HG03139 (cell line): ENCODE measurements around the gene CHAF1A.

Source experiments
- ATAC-seq: cut with Tn5 transposase; IDR thresholded peaks from one replicate; pipeline ENCODE4 v1.9.1; 2021; ENCODE audit not compliant: unreplicated experiment

Gene CHAF1A

DNA sequence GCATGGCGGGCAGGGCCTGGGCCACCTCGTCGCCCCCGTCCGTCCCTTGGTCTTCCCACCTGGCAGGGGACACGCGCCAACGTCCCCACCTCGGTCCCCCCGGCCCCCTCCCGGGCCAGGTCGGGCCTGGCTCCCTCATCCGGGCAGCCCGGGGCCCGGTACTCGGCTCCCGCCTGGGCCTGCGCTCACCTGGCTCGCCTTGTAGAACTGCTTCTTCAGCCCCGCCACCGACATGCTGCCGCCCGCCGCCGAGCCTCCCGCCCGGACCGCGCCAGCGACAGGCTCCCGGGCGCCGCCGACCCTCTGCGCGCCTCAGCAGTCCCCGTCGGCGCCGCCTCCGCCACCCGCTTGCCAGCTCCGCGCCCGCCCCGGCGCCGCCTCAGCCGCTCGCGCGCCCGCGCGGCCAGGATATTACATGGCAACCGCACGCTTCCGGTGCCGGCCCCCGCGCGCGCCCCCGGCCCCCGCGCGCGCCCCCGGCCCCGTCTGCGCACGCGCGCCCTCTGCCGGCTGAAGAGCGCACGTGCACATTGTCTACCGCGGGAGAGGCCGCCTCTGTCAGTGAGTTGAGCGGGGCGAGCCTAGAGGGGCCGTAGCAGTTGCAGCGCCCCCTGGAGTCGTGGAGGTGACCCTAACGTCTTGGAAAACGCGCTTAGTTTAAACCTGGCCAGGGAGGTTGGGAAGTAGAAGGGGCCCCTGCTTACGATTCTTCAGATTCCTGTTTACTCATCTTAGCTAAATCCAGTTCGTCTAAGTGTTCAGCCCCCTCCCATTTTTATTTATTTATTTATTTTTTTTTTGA is 2.1 kb upstream of the CHAF1A start, which contains the start of gene SH3GL1:
TSS of gene SH3GL1 (minus strand) at position 413 of the 802 bp plus-strand sequence. CDS start at position 234, 179 bp downstream.
- peak; percentile 43 for ATAC-seq

DNA sequence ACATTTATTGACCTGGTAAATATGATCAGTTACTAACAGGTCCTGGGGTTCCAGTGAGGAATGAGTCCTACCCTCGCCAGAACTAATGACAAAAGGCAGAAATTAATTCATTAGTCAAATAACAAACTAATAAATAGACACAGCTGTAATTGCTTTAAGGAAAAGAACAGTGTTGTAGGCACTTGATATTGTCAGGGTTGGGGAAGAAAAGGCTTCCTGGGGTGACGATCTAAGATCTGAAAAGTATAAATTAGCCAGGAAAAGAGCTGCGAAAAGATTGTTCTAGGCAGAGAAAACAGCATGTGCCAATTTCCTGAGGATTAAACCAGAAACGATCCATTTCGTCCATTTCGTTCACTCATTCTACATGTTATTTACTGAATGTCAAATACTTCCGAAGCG is 670 bp upstream of the CHAF1A start:
- ATAC-seq = no peak

DNA sequence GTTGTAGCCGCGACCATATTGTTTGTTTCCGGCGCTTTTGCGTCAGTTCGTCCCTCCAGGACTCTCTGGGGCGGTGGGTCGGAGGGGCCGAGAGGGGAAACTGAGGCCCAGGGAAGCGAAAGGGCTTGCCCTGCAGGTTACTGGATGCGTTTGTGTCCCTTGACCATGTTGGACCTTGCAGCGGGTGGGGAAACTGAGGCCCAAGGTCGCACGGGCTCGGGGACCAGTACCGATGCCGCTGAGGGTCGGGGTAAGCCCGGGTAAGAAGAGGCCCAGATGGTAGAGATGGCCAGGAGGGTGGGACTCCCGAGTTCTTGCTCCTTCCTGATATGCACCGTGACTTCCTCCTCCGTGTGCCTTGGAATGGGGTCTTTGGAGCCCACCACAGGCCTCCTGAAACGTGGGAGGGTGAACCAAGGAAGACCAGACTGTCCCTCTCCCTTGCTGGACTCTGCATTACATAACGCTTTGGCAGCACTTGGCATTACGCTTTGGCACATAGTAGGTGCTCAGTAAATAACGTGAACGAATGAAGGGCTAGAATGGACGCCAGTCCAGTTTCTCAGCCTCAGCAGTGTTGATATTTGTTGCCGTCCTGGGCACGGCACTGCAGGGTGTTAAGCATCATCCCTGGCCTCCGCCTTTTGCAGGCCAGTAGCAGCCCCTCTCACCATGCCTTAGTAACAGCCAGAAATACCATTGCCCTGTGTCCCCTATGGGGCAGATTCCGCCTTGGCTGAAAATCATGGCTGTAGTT is 743 bp downstream of the CHAF1A start:
- ATAC-seq = no peak

DNA sequence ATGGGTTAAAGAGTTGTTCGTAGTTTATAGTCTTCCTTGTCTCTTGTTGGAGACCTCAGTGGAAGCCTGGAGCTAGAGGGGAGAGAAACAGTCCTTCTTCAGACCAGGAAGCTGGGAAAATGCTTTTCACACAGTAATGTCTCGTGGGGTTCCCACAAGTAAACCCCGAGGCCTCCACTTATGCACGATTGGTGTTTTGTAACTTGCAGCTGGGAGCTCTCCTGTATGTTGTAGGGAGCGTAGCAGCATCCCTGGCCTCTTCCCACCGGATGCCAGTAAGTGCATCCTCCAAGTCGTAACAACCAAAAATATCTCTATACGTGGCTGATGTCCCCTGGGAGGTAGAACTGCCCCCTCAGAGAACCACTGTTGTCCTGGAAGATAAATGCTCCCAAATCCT is 3.5 kb downstream of the CHAF1A start:
- no peak for ATAC-seq

DNA sequence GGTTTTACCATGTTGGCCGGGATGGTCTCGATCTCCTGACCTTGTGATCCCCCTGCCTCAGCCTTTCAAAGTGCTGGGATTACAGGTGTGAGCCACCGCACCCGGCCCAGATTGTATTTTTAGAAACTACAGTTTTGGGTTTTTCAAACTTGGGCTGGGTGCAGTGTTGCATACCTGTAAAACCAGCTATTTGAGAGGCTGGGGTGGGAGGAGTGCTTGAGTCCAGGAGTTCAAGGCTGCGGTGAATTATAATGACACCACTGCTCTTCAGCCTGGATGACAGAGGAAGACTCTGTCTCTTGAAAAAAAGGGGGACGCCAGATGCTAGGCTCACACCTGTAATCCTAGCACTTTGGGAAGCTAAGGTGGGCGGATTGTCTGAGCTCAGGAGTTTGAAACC is 4.2 kb downstream of the CHAF1A start:
- no peak for ATAC-seq

DNA sequence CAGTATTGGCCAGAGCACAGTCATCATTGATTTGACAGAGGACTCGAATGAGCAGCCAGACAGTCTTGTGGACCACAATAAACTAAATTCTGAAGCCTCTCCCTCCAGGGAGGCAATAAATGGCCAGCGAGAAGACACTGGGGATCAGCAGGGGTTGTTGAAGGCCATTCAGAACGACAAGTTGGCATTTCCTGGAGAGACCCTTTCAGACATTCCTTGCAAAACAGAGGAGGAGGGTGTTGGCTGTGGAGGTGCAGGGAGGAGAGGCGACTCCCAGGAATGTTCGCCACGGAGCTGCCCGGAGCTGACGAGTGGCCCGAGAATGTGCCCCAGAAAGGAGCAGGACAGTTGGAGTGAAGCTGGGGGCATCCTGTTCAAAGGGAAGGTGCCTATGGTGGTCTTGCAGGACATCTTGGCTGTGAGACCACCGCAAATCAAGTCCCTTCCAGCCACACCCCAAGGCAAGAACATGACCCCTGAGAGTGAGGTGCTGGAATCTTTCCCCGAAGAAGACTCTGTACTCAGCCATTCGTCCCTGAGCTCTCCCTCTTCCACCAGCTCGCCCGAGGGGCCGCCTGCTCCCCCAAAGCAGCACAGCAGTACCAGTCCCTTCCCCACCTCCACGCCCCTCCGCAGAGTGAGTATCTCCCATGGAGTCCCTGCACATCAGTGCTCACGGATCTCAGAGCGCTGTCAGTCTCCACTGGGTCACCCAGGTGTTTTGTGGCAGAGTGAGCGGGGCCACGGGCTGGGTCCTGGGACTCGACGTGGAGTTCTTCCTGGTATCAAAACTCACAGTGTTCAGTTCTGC is 6.9 kb downstream of the CHAF1A start:
- no peak for ATAC-seq

DNA sequence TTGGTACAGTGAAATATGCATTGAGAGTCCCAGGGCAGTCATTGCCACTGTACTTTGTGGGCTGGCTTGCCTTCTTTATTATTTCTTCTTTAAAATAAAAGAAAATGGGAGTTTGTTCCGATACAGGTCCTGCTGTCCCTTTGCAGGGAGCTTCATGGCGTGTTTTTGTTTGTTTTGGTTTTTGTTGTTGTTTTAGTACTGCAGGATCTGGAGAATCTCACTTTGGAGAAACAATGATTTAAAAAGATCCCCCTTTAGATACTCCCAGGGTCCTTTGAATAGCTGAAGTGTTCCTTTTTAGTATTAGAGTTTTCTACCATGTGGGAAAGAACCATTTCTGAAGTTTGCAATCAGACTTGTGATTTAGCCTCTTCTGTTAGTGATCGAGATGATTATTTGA is 11.1 kb downstream of the CHAF1A start:
- ATAC-seq = no peak

DNA sequence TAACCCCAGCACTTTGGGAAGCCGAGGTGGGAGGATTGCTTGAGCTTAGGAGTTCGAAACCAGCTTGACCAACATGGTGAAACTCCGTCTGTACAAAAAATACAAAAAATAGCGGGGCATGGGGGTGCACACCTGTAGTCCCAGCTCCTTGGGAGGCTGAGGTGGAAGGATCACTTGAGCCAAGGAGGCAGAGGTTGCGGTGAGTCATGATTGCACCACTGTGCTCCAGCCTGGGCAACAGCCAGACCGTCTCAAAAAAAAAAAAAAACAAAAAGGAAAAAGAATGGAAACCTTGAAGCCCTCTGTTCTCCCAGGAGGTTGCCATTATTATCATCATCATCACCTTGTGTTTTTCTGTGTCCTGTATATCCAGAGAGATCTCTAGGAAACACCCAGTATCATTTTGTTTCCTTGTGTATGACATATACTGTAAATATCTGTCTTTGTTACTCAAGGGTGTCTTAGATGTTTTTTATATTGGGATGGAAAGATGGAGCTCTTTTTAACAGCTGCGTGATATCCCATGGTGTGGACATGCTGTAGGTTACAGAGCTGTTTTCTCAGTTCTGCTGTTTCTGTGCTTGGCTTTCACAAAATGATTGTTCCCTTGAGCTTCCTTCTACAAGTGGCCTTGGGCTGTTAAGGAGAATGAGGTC is 11.8 kb downstream of the CHAF1A start:
- ATAC-seq = no peak

DNA sequence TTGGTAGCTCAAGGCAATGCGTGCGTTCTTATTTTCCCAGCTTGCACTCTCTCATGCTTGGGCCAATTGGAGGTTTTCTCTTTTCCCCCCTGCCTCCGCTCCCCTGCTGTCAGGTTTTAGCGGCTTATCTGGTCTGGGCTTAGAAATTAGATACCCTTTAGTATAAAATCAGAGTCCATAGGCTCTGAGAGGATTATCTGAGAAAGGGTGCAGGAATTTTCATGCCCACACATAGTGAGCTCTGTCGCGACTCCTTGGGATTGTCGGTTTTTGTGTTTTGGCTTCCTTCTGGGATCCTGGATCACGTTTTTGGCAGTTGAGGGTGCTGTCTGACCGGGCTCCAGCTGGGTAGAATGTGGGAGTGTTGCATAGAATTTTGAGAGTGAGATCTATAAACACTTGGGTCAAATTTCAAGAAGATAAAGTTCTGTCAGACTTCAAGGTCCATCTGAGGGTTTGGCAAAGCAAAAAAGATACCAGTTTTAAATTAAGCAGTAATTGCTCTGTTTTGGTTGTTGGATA is 12.4 kb downstream of the CHAF1A start:
- ATAC-seq = no peak

DNA sequence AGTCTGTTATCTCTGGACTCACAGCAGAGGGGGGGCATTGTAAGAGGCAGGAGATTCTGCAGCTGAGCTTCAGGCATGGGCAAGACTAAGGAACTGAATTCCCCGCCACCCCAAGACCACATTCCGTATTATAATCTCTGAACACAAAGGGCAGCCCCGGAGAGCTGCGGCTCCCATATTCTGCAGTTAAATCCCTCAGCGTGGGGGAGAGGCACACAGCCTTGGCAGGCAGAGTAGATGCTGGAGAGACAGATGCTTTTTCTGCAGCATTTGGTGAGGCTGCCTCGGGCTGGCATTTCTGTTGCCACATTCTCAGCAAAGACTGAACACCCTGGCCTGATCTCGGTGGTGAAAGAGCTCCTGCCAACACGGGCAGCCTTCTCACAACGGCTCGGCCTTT is 12.9 kb downstream of the CHAF1A start:
- no peak for ATAC-seq

DNA sequence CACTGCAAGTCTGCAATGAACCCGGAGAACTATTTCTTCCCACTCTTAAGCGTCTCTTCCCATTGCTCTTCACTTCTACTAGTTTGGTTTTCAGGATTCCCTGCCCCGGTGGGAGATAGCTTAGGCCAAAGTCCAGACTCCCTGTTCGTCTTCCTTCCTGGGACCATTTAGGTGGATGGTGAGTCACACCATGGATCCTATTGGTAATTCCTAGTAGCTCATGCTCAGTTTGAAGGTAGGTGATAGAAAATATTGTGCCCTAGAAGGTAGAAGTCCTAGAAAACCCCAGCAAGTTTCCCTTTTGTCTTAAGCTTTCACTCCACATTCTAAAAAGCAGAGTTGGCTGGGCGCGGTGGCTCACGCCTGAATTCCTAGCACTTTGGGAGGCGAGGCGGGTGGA is 13.8 kb downstream of the CHAF1A start:
- no peak for ATAC-seq

DNA sequence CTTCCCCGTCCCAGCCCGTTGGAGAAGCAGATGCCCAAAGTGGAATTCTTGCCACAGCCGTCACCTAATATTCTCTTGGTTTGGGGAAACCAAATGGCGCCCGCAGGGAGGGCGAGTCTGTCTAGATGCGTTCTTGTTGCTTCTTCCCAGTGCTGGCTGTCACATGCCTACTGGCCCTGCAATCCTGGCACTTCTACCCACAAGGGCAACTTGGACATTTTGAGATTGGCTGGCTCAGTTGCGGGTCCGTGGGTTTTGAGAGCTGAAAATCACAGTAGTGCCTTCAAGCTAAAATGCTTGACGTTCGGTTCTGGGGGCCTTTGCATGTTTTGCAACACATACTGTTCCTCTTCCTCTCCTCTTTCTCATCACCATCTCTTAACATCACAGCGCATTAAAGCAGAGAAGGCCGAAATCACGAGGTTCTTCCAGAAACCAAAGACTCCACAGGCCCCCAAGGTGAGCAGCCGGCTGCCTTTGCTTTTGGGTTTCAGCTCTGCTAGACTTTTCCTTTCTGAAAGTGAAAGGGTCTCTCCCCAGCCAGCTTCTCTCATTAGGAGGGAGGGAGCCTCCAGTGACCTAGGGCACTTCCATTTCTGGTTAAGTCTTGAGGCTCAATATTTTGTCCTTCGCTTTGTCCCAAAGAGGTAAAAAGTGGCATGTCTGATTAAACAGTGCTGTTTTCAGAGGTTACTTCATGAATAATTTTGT is 21.1 kb downstream of the CHAF1A start:
- no peak for ATAC-seq

DNA sequence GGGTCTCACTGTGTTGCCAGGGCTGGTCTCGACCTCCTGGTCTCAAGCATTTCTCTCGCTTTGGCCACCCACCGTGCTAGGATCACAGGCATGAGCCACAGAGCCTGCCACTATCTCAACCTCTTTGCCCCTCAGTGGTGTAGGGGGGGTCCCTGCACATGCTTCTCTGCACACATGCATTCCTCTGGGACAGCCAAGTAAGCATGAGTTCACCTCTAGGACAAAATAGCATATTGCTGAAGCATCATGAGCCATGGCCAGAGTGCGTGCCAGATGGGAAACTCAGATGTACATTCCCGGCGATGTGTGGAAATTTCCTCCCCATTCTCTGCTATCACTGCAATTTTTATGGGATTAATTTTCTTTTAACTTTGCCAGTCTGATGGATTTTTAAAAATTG is 23.1 kb downstream of the CHAF1A start:
- ATAC-seq = no peak

DNA sequence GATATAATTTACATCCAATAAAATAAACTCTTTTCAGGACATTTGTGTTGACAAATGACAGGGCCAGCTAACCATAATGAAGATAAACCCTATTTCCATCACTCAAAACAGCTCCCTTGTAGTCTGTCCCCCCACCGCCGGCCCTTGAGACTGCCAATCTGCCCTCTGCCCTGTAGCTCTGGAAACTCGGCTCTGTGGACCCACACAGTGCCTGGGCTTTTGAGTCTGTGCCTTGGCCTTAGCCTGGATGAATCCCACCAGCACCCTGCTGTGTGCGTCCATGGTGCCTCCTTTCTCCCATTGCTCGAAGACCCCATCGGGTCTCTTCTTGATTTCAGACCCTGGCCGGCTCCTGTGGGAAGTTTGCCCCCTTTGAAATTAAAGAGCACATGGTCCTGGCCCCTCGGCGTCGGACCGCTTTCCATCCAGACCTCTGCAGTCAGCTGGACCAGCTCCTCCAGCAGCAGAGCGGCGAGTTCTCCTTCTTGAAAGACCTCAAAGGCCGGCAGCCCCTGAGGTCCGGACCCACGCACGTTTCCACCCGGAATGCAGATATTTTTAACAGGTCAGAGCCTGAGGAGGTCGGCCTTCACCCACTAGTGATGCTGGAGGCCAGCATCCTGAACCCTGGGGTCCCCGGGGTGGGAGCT is 26.0 kb downstream of the CHAF1A start:
- no peak for ATAC-seq

DNA sequence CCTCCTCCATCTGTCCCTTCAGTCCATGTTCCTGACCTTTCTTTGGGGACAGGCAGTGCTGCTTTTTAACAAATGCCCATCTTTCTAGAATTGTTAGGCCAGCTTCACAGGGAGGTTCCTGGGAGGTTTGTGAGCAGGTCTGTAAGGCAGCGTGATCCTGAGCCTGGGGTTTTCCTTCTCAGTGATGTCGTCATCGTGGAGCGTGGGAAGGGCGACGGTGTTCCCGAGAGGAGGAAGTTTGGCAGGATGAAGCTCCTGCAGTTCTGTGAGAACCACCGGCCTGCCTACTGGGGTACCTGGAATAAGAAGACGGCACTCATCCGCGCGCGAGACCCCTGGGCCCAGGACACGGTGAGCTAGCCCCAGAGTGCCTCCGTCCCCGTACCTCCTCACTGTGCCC is 26.8 kb downstream of the CHAF1A start:
- ATAC-seq = no peak

DNA sequence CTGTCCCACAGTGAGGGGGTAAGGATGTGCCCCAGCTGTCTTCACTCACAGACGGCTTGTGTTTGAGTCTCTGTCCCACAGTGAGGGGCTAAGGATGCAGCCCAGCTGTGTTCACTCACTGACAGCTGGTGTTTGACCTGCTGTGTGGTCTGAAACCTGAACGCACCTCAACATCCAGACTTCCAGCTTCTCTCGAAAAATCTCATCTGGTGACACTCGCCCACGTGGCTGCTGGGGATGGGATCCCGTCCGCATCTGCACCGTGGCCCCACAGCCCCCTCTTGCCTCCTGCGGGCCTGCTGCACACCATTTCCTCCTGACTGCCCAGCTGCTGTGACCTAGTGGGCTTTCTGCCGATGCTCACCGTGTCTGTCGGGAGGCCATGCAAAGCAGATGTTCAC is 27.3 kb downstream of the CHAF1A start:
- ATAC-seq = no peak

DNA sequence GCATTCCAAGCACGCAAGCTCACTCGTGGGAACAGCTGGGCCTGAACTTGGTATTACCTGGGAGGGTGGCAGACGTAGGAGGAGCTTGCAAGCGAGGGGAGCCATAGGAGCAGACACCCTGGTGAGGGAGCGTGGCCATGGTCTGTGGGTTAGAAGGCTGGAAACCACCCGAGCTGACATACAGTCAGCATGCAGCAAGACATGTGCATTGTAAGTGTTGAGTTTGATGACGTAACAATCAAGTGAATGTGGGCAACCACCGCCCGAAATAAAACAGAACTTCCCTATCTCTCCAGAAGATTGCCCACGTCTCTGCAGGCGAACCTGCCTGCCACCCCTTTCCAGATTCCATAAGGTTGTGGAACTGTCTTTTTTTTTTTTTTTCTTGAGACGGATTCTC is 28.3 kb downstream of the CHAF1A start:
- ATAC-seq = no peak

DNA sequence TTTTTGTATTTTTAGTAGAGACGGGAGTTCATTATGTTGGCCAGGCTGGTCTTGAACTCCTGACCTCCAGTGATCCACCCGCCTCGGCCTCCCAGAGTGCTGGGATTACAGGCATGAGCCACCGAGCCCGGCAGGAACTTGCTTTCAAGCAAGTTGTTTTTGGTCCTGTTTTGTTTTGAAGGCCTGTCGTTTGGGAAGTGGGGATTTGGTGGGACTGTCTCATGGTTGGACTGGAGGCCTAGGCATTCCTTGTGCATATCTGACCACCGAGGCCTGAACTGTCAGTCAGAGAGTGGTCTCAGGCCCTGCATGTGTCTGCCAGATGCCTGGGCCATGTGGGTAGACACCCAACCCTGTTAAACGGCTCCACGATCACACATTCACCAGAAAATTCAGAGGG is 28.9 kb downstream of the CHAF1A start:
- no peak for ATAC-seq

DNA sequence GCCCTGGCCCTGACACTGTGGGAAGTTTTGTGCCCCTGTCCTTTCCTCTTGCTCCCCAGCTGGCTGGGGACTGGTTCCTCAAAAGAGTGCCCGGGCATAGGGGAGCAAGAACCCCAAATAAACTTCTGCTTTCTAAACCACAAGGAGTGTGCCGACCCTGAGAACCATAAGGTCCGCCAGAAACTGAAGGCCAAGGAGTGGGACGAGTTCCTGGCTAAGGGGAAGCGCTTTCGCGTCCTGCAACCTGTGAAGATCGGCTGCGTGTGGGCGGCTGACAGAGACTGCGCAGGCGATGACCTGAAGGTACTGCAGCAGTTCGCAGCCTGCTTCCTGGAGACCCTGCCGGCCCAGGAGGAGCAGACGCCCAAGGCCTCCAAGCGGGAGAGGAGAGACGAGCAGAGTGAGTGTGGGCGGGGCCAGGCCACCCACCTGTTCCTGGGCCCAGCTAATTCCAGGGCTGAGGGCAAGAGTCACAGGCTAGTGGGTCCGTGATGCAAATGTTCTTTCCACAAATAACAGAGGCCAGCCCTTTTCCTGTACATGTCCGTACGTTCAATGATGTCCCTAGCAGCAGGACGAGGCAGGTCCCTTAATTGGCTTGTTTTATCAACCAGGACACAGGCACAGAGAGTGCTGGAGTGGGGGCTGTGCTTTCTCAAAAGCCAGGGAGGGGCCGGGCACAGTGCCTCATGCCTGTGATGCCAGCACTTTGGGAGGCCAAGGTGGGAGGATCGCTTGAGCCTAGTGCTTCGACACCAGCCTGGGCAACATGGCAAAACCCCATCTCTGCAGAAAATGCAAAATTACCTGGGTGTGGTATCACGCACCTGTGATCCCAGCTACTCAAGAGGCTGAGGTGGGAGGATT is 29.6 kb downstream of the CHAF1A start:
- no peak for ATAC-seq
